Measurements from ENCODE around the gene MLLT3.

DNA sequence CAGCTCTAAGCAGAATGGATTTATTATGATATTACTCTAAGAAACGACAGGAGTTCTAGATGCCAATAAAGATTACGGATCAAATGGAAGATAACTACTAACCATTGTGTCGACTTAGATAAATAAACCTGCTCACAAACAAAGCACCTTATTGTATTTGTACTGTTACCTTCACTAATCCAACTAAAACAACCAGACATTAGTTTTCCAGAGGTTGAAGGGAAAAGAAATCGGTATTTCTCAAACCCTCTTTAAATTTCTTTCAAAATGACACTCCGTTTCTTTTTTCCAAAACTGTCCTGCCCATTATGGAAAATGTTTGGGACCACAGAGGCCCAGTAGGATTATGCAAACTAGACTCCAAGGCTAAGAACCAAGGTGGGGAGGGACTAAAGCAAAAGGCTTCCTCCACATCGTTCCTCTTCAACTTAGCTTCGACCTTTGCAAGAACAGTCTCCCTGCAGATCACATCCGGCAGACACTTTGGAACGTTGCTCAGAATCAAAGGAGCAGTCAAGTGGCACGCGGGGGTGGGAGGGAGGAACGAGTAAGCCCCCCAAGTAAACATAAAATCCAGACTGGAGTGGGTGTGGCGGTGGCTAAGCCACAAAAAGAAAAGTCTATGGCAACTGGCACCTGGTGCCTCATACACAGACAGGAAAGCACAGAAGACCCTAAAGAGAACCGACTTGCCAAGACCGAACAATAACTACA is 2.7 kb downstream of the MLLT3 start:
- TF ChIP-seq CTCF (IDR thresholded peaks at IDR 0.05) = no peak
- TF ChIP-seq POLR2A (IDR thresholded peaks at IDR 0.05) = no peak
